GM21786 (cell line): Measurements from ENCODE around the gene PLIN3.
"Not testable (repeated sequence)": the region's sequence is repeated elsewhere in the genome, so short reads cannot be mapped to it uniquely, and the experiment has no call there.

Source experiments
- ATAC-seq: cut with Tn5 transposase; IDR thresholded peaks from one replicate; pipeline ENCODE4 v1.9.1; 2021; ENCODE audit not compliant: unreplicated experiment

PLIN3 gene

DNA sequence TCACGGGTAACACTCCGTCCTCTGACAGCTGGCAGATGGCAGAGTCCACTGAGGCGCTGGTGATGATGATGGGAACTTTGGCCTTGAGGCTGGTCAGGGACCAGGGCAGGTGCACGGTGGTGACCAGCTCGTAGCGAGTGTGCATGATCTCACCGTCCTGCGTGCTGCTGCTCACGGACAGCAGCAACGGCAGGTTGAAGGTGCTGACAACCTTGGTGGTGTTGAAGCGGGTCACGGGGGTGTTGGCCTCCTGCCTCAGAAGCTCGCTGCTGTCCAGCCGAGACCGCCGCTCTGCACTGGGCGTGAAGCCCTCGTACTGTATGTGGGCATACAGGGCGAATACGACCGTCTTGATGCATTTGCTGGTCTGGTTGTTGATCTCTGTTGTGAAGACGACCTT, 23.6 kb upstream of the PLIN3 start:
- ATAC-seq, result no peak

DNA sequence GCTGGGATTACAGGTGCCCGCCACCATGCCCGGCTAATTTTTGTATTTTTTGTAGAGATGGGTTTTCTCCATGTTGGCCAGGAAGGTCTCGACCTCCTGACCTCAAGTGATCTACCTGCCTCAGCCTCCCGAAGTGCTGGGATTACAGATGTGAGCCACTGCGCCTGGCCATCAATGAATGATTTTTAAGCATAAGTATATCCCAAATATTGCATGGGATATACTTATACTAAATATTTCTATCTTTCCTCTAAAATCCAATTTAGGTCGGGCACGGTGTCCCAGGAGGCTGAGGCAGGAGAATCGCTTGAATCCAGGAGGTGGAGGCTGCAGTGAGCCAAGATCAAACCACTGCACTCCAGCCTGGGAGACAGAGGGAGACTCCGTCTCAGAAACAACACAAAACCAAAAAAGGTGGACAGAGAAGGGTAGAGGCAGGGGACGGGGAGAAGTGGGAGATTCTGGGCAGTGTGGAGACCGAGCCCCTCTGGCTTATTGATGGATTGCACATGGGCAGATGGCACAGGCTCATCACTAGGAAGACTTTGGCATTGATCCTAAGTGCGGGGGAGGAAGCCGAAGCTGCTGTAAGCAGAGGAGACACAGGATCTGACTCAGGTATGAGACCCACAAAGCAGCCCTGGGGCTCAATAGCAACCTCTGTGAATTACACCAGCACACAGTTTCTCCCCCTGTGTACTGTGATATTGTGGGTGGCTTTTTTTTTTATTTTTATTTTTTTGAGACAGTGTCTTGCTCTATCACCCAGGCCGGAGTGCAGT, 21.8 kb upstream of the PLIN3 start:
- ATAC-seq, result no peak

- ATAC-seq, result not testable (repeated sequence)
These were observed 20.3 kb upstream of the PLIN3 start for GRCh38 chr19:4887803-4888202.

DNA sequence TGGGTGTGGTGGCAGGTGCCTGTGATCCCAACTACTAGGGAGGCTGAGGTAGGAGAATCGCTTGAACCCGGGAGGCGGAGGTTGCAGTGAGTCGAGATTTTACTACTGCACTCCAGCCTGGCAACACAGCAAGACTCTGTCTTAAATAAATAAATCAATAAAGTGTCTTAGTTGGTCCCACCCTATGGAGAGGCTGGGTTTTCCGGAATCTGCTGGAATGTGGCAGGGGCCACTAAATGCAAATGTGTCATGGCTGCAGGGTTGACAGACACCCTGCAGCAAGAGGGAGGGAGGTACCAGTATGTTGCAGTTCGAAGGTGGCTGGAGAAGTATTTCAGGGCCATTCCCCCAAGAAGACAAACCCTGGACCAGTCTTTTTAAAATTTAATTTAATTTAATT, 17.5 kb upstream of the PLIN3 start:
- ATAC-seq, result not testable (repeated sequence)

- not testable (repeated sequence) for ATAC-seq
These were observed 15.4 kb upstream of the PLIN3 start for GRCh38 chr19:4882874-4883273.

DNA sequence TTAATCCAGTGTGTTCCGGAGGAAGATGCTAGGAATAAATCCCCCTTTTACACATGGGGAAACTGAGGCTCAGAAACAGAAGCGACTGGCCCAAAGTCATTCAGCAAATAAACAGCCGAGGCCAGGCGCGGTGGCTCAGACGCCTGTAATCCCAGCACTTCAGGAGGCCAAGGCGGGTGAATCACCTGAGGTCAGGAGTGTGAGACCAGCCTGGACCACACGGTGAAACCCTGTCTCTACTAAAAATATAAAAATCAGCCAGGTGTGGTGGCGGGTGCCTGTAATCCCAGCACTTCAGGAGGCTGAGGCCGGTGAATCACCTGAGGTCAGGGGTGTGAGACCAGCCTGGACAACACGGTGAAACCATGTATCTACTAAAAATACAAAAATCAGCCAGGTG, 11.6 kb upstream of the PLIN3 start:
- ATAC-seq, result no peak

- no peak for ATAC-seq
These were observed 11.1 kb upstream of the PLIN3 start for GRCh38 chr19:4878491-4878968.

DNA sequence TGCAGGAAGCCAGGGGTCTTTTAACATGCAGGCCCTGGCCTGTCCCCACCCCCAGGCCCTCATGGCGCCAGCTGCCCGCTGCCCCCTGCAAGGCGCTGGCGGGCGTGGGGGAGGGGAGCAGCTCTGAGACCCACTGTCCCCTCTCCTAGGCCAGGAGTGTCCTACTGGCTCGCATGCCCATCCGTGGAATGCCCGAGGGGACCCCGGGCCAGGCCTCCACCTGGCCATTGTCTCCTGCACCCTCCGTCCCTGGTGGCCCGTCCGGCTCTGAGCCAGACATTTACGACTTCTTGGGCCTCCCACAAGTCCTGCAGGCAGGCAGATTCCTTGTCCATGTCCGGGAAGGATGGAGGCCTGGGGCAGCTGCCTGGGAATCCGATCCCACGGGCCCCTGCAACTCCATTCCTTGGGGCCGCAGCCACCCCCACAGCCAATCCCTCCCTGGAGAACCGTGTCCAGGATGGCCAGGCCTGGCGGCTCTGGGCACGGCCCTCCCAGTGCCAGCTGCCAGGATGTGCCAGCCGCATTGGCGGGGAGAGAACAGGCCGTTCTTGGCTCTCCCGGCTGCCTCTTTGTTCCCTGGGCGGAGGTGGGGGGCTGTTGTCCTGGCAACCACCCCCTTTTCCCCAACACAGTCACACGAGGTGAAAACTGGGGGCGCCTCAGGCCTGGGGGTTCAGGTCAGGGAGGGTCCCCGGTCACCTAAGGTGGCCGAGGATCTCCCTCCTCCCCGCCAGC, 10.5 kb upstream of the PLIN3 start:
- ATAC-seq, result no peak

- no peak for ATAC-seq
These were observed 6.5 kb upstream of the PLIN3 start for GRCh38 chr19:4873930-4874329.

DNA sequence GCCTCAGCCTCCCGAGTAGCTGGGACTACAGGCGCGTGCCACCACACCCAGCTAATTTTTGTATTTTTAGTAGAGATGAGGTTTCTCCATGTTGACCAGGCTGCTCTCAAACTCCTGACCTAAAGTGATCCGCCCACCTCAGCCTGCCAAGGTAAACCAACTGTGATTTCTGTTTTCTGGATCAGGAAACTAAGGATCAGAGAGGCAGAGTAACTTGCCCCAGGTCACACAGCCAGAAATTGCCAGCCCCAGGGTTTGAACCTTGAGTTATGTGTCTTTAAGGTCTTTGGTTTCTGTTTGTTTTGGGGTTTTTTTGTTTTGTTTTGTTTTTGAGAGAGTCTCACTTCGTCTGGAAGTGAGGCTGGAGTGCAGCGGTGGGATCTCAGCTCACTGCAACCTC, 4.2 kb upstream of the PLIN3 start:
- ATAC-seq, result no peak

GRCh38 chr19:4870025-4870700, 2.7 kb upstream of the PLIN3 start:
- no peak for ATAC-seq

GRCh38 chr19:4868286-4868834, 893 bp upstream of the PLIN3 start:
- no peak for ATAC-seq

GRCh38 chr19:4866595-4867424, 657 bp downstream of the PLIN3 start:
- ATAC-seq, result no peak

DNA sequence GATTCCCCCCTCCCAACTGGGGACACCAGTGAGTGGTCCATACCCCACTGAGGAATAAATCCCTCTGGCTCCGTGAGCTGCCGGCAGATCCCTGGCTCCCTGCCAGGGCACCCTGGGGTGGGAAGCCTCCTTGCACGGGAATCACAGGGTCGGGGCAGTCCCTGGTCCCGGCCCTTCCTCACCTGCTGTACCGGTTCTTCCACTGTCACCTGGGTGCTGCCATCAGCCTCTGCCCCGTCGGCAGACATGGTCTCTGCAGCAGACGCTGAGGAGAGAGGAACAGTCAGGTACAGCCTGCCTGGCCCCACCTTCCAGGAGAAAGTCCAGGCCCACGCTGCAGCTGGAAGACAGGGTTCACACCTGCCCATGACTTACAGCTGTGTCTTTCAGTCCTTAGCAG, 6.3 kb downstream of the PLIN3 start:
- no peak for ATAC-seq

GRCh38 chr19:4859697-4860096, 7.8 kb downstream of the PLIN3 start:
- ATAC-seq, result no peak

DNA sequence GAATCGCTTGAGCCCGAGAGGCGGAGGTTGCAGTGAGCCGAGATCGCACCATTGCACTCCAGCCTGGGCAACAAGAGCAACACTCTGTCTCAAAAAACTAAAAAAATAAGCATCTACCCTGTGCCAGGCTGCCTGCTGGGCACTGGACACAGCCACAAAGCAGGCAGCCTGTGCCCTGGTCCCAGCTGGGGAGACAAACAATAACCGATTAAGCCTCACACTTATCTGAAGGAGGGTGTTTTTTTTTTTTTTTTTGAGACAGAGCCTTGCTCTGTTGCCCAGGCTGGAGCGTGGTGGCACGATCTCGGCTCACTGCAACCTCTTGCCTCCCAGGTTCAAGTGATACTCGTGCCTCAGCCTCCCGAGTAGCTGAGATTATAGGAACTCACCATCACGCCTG, 11.0 kb downstream of the PLIN3 start:
- not testable (repeated sequence) for ATAC-seq

DNA sequence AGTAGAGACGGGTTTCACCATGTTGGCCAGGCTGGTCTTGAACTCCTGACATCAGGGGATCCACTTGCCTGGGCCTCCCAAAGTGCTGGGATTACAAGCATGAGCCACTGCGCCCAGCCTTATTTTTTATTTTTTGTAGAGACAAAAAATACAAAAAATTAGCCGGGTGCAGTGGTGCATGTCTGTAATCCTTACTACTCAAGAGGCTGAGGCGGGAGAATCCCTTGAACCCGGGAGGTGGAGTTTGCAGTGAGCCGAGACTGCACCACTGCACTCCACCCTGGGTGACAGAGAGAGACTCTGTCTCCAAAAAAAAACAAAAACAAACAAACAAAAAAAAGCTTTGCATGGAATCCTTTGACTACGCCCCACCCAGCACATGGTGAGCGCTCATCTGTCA, 14.0 kb downstream of the PLIN3 start:
- not testable (repeated sequence) for ATAC-seq

GRCh38 chr19:4852484-4852883, 15.0 kb downstream of the PLIN3 start:
- ATAC-seq, result no peak

GRCh38 chr19:4851551-4852290, 15.7 kb downstream of the PLIN3 start:
- ATAC-seq, result no peak

GRCh38 chr19:4849019-4849418, 18.4 kb downstream of the PLIN3 start:
- no peak for ATAC-seq
